MCF 10A (cell line): ENCODE measurements around the gene BSND. TPM values are rescaled to one million over a fixed set of nuclear protein-coding genes. Genes with fewer than 3 reads are reported as not detected.

Source experiments
- BruUV-seq: library from RNA; stranded (reverse); fragments of 400-500 nt; replicated peaks from 2 replicates; lab custom pipeline; 2021; lab: Mats Ljungman, UMichigan
- CTCF ChIA-PET: fragments of 300-600 bp; sonication (Branson Sonifier 250); formaldehyde crosslinking; extraction: SDS; loops from one replicate; lab custom pipeline; 2021; ENCODE audit warnings: antibody characterized with exemption, inconsistent platforms; lab: Yijun Ruan, JAX
- POLR2A ChIA-PET: fragments of 300-600, 350-650 bp; sonication (Branson Sonifier 250); formaldehyde crosslinking; extraction: SDS; loops from one replicate; lab custom pipeline; 2020; ENCODE audit warnings: antibody characterized with exemption, inconsistent platforms; lab: Yijun Ruan, JAX
- DNase-seq: peaks from one replicate; pipeline ENCODE4 v3.0.0-alpha.2; 2018; ENCODE audit not compliant: unreplicated experiment
- H3K27ac Mint-ChIP-seq: one replicate; pipeline ENCODE4 v1.8.0; 2022; ENCODE audit warnings: mild to moderate bottlenecking, low read depth, mixed read lengths; ENCODE audit not compliant: unreplicated experiment
- H3K27me3 Mint-ChIP-seq: one replicate; pipeline ENCODE4 v1.8.0; 2022; ENCODE audit warnings: mixed read lengths; ENCODE audit not compliant: insufficient read depth, unreplicated experiment
- H3K36me3 Mint-ChIP-seq: one replicate; pipeline ENCODE4 v1.8.0; 2022; ENCODE audit warnings: mild to moderate bottlenecking, moderate library complexity, mixed read lengths; ENCODE audit not compliant: insufficient read depth, unreplicated experiment
- H3K4me1 Mint-ChIP-seq: one replicate; pipeline ENCODE4 v1.8.0; 2022; ENCODE audit warnings: mixed read lengths; ENCODE audit not compliant: insufficient read depth, unreplicated experiment
- H3K4me3 Mint-ChIP-seq: one replicate; pipeline ENCODE4 v1.8.0; 2022; ENCODE audit warnings: mild to moderate bottlenecking, moderate library complexity, mixed read lengths; ENCODE audit not compliant: unreplicated experiment
- H3K9me3 Mint-ChIP-seq: one replicate; pipeline ENCODE4 v1.8.0; 2022; ENCODE audit warnings: mixed read lengths; ENCODE audit not compliant: unreplicated experiment
- CTCF ChIP-seq: fragments of 200-600 bp; IDR thresholded peaks from one replicate; pipeline ENCODE4 v1.8.0; 2022; ENCODE audit warnings: antibody characterized with exemption, mild to moderate bottlenecking; ENCODE audit not compliant: unreplicated experiment
- intact Hi-C: fragments of 100-400 bp; cut with micrococcal nuclease; formaldehyde crosslinking; loops from 2 replicates; pipeline ENCODE4 v1.14.1; 2022
- total RNA-seq: library from RNA; stranded (reverse); gene quantifications from 2 replicates; pipeline ENCODE4 v1.2.3, GENCODE V29; 2022

BSND gene
- total RNA-seq, 1 experiment from 2014 or later, result not detected

GRCh38 chr1:54996359-54996868 lies 2.3 kb upstream of the BSND start:
- POLR2A ChIA-PET, result interaction anchor here (0.7 to 1.9 kb wide), 4 partner anchors 40 to 119 kb away, joined by 3 to 7 read pairs (median 4); no protein-coding TSS in a partner anchor
- H3K36me3 Mint-ChIP-seq, result no peaks in the 10 kb centered on the region
- H3K27me3 Mint-ChIP-seq, result no peaks in the 10 kb centered on the region
- H3K4me3 Mint-ChIP-seq, result no peak overlapping the region
- no peaks in the 10 kb centered on the region for H3K9me3 Mint-ChIP-seq
- peak; percentile 80 for TF ChIP-seq CTCF
- CTCF ChIA-PET, result interaction anchor here (0.5 to 22.1 kb wide), 34 partner anchors 8 to 1193 kb away, joined by 3 to 385 read pairs (median 4); partner anchors contain the start of gene DHCR24
- peak; percentile 88 for DNase-seq
- intact Hi-C loops, result loop anchor here (1.0 kb wide), 3 partner anchors 26 to 51 kb away; no protein-coding TSS in a partner anchor
- peaks cover 5% of the 10 kb centered on the region for H3K4me1 Mint-ChIP-seq
- no peak overlapping the region for H3K27ac Mint-ChIP-seq
- no TSS peak for BruUV-seq

DNA sequence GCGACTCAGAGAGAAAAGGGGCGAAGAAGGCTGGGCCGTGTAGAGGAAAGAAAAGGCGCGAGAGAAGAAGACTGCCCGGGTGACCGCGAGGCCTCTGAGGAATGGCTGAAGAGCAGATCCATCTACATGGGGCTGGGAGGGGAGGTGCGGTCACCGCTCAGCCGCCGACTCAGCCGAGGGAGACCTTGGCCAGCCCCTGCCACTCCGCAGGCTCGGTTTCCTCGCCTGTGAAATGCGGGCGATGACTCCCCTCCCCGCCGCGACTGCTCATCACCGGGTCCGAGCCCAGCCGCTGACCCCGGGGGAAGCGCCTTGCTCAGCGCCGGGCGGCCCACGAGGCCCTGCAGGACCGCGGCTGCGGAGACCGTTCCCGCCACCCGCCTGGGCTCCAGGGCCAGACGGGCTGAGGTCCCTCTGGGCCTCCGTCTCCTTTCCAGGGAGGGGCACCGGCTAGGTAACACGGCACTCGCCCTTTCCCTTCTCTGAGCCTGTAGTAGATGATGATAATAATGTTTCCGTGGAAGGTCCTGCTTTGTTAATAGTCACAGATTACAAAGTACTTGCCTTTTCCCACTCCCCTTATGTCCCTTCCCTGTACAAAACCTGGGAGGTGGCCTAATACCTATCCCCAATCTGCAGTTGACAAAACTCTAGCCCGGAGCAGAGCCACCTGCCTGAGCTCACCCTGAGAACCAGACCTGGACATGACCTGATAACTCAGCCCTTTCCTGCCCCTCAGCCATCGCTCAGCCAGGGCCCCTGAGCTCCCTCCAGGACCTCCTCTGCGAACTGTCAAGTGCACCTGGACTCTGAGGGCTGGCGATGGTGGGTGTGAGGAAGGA lies 1.6 kb upstream of the BSND start:
- no peak for DNase-seq
- no peak overlapping the region for H3K27ac Mint-ChIP-seq

DNA sequence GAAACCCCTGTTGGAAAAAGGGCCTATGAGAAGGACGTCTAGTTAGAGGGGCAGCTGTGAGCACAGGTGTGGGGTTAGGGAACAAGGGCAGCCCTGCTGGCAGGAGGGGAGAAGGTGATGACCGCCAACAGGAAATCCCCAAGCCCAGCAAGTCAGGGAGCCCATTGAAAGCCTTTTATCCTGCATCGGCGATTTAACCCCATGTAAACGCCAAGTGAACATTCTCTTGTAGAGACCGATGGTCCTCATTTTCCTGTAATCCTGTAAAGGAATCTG lies 1.1 kb upstream of the BSND start:
- no peak for DNase-seq
- CTCF ChIA-PET, result interaction anchor here (0.7 to 22.1 kb wide), 9 partner anchors 8 to 63 kb away, joined by 3 to 385 read pairs (median 19); no protein-coding TSS in a partner anchor
- Mint-ChIP-seq H3K9me3 (no peaks in the 10 kb centered on the region), H3K36me3 (no peaks in the 10 kb centered on the region), H3K4me3 (no peak overlapping the region), H3K4me1 (peaks cover 5% of the 10 kb centered on the region), H3K27me3 (no peaks in the 10 kb centered on the region), H3K27ac (no peak overlapping the region)
- POLR2A ChIA-PET, result interaction anchor here (1.0 kb wide), 1 partner anchor 949 kb away, joined by 3 read pairs; no protein-coding TSS in a partner anchor
- intact Hi-C loops, result no loop called here
- TF ChIP-seq CTCF, result no peak
- no TSS peak for BruUV-seq

More for the DNA sequence above, 1.6 kb upstream of the BSND start:
- Mint-ChIP-seq H3K4me3 (no peak overlapping the region), H3K4me1 (peaks cover 5% of the 10 kb centered on the region), H3K27me3 (no peaks in the 10 kb centered on the region), H3K9me3 (no peaks in the 10 kb centered on the region), H3K36me3 (no peaks in the 10 kb centered on the region)
- CTCF ChIA-PET, result interaction anchor here (0.5 to 22.1 kb wide), 31 partner anchors 8 to 1194 kb away, joined by 3 to 385 read pairs (median 5); partner anchors contain the start of gene DHCR24
- intact Hi-C loops, result loop anchor here (1.0 kb wide), 3 partner anchors 25 to 52 kb away; no protein-coding TSS in a partner anchor
- no TSS peak for BruUV-seq
- POLR2A ChIA-PET, result interaction anchor here (0.7 to 1.9 kb wide), 5 partner anchors 40 to 949 kb away, joined by 3 to 7 read pairs (median 4); no protein-coding TSS in a partner anchor
- no peak for TF ChIP-seq CTCF

GRCh38 chr1:54998100-54998499 lies 633 bp upstream of the BSND start:
- ChIA-PET POLR2A (interaction anchor here (1.0 kb wide), 1 partner anchor 950 kb away, joined by 3 read pairs; no protein-coding TSS in a partner anchor), CTCF (interaction anchor here (0.7 to 22.1 kb wide), 9 partner anchors 9 to 182 kb away, joined by 3 to 385 read pairs (median 8); no protein-coding TSS in a partner anchor)
- no TSS peak for BruUV-seq
- Mint-ChIP-seq H3K4me1 (peaks cover 5% of the 10 kb centered on the region), H3K27ac (no peak overlapping the region), H3K36me3 (no peaks in the 10 kb centered on the region), H3K4me3 (no peak overlapping the region), H3K27me3 (no peaks in the 10 kb centered on the region), H3K9me3 (no peaks in the 10 kb centered on the region)
- no peak for TF ChIP-seq CTCF
- DNase-seq, result no peak
- intact Hi-C loops, result no loop called here
